CD14-positive monocyte (primary cell): Measurements from ENCODE around the gene GPR27. TPM values are rescaled to one million over a fixed set of nuclear protein-coding genes. Genes with fewer than 3 reads are reported as not detected.
A peak's percentile ranks its signal among the peaks of the same experiment; 100 is the strongest.

Source experiments
- DNase-seq, 3 donors: peaks; one replicate each; pipeline ENCODE4 v3.0.0-alpha.2; 2011 to 2022
- H2AFZ ChIP-seq: 2 replicates; pipeline ENCODE4 v1.6.0; 2012; ENCODE audit warnings: mild to moderate bottlenecking, low read depth, low read length, inconsistent platforms; ENCODE audit not compliant: insufficient read depth, poor library complexity, severe bottlenecking
- H3K27ac ChIP-seq, 2 donors: 1 replicate in 1 of 2; 2 replicates in 1 of 2; pipeline ENCODE4 v1.5.1; 2012 to 2013; ENCODE audit warnings: low read length in 2 of 2, control low read depth in 1 of 2, inconsistent platforms in 1 of 2, low read depth in 1 of 2, mild to moderate bottlenecking in 1 of 2
- H3K27me3 ChIP-seq, 2 donors: one replicate each; pipeline versions ENCODE4 v1.6.0 to v1.6.1; 2011 to 2013; ENCODE audit warnings: low read length in 2 of 2; ENCODE audit not compliant: control insufficient read depth in 2 of 2, insufficient read depth in 2 of 2
- H3K36me3 ChIP-seq, 2 donors: replicated peaks in 1 of 2; 1 replicate in 1 of 2; 2 replicates in 1 of 2; pipeline versions ENCODE4 v1.5.1 to v1.6.1; 2012 to 2013; ENCODE audit warnings: low read length in 2 of 2, control low read depth in 1 of 2, inconsistent platforms in 1 of 2, mild to moderate bottlenecking in 1 of 2; ENCODE audit not compliant: insufficient read depth in 2 of 2, control insufficient read depth in 1 of 2
- H3K4me1 ChIP-seq, 2 donors: 1 replicate in 1 of 2; 2 replicates in 1 of 2; pipeline versions ENCODE4 v1.5.1 to v1.6.1; 2012 to 2013; ENCODE audit warnings: low read length in 2 of 2, control low read depth in 1 of 2, inconsistent platforms in 1 of 2, mild to moderate bottlenecking in 1 of 2, moderate library complexity in 1 of 2; ENCODE audit not compliant: insufficient read depth in 2 of 2, control insufficient read depth in 1 of 2
- H3K4me2 ChIP-seq: replicated peaks from 2 replicates; pipeline ENCODE3; 2012; ENCODE audit warnings: low read length, moderate library complexity, mild to moderate bottlenecking; ENCODE audit not compliant: poor library complexity, severe bottlenecking; ENCODE audit errors: extremely low read depth
- H3K4me3 ChIP-seq, 3 experiments: fragments of 200-600 bp in 1 of 3; sonication (generic) in 1 of 3; replicated peaks in 1 of 3; 1 replicate in 2 of 3; 2 replicates in 1 of 3; pipeline ENCODE4 v1.5.1; 2011 to 2013; ENCODE audit warnings: low read length in 3 of 3, mild to moderate bottlenecking in 3 of 3, control low read depth in 2 of 3, low read depth in 2 of 3, inconsistent platforms in 1 of 3, moderate library complexity in 1 of 3
- H3K79me2 ChIP-seq: 2 replicates; pipeline ENCODE4 v1.6.0; 2012; ENCODE audit warnings: mild to moderate bottlenecking, control low read depth, inconsistent platforms, low read length, moderate library complexity; ENCODE audit not compliant: insufficient read depth
- H3K9ac ChIP-seq: 2 replicates; pipeline ENCODE4 v1.6.0; 2017; ENCODE audit warnings: low read length, mild to moderate bottlenecking; ENCODE audit not compliant: insufficient read depth, poor library complexity, severe bottlenecking
- H3K9me3 ChIP-seq, 2 donors: replicated peaks in 1 of 2; 1 replicate in 1 of 2; 2 replicates in 1 of 2; pipeline versions ENCODE4 v1.5.1 to v1.6.1; 2012 to 2013; ENCODE audit warnings: low read length in 2 of 2, control low read depth in 1 of 2; ENCODE audit not compliant: control insufficient read depth in 1 of 2, insufficient read depth in 1 of 2
- H4K20me1 ChIP-seq: 2 replicates; pipeline ENCODE4 v1.6.0; 2012; ENCODE audit warnings: mild to moderate bottlenecking, low read length, control low read depth, moderate library complexity; ENCODE audit not compliant: insufficient read depth
- H3K27ac Mint-ChIP-seq, 7 donors: one replicate each; pipeline ENCODE4 v1.8.0; 2020; ENCODE audit warnings: mild to moderate bottlenecking in 7 of 7, mixed read lengths in 7 of 7, moderate library complexity in 6 of 7, inconsistent platforms in 2 of 7
- H3K27me3 Mint-ChIP-seq, 3 donors: one replicate each; pipeline ENCODE4 v1.8.0; 2021 to 2022; ENCODE audit warnings: low read depth in 3 of 3, mild to moderate bottlenecking in 3 of 3, mixed read lengths in 3 of 3, moderate library complexity in 3 of 3, inconsistent platforms in 1 of 3
- H3K36me3 Mint-ChIP-seq, 2 donors: one replicate each; pipeline ENCODE4 v1.8.0; 2020; ENCODE audit warnings: mixed read lengths in 2 of 2, inconsistent platforms in 1 of 2, mild to moderate bottlenecking in 1 of 2
- H3K4me1 Mint-ChIP-seq: one replicate; pipeline ENCODE4 v1.8.0; 2020; ENCODE audit warnings: mild to moderate bottlenecking, mixed read lengths
- H3K4me3 Mint-ChIP-seq, 2 donors: one replicate each; pipeline ENCODE4 v1.8.0; 2020; ENCODE audit warnings: mild to moderate bottlenecking in 2 of 2, mixed read lengths in 2 of 2, moderate library complexity in 1 of 2
- H3K9me3 Mint-ChIP-seq, 7 donors: one replicate each; pipeline ENCODE4 v1.8.0; 2020 to 2022; ENCODE audit warnings: mixed read lengths in 7 of 7, mild to moderate bottlenecking in 6 of 7, moderate library complexity in 6 of 7, inconsistent platforms in 2 of 7
- CTCF ChIP-seq: fragments of 200-600 bp; IDR thresholded peaks from one replicate; pipeline ENCODE4 v1.8.0; 2022; ENCODE audit warnings: antibody characterized with exemption, mild to moderate bottlenecking
- WGBS: methylation state at CpG from one replicate; pipeline ENCODE4 v1.1.5; 2013; ENCODE audit warnings: missing lambda C conversion rate; ENCODE audit not compliant: insufficient coverage; 5-methylcytosine and 5-hydroxymethylcytosine counted together
- intact Hi-C, 2 donors: fragments of 100-400 bp; cut with micrococcal nuclease; formaldehyde crosslinking; loops; one replicate each; pipeline versions ENCODE4 v1.15.0 to v1.15.1; 2023
- polyA plus RNA-seq, 3 donors: library from polyadenylated mRNA; depleted of rRNA in 1 of 3; unstranded in 2 of 3; stranded (reverse) in 1 of 3; fragments of 300-500 nt in 2 of 3; fragments of >200 nt in 1 of 3; fragmentation: Illumina TruSeq in 2 of 3; gene quantifications; 1 replicate in 2 of 3; 2 replicates in 1 of 3; pipeline ENCODE4 v1.2.3, GENCODE V29; 2012 to 2021

GPR27 gene
- polyA plus RNA-seq, 3 donors, result 5.7 to 19.6 (median 6.6) TPM

- Histone ChIP-seq H3K9ac (no peak overlapping the region), H3K4me3 (peak overlapping the region in 1 of 3 experiments; percentile 63), H4K20me1 (no peaks in the 10 kb centered on the region), H3K9me3 (no peaks in the 10 kb centered on the region), H3K4me2 (peak overlapping the region; percentile 70), H3K79me2 (peaks cover 91% of the 10 kb centered on the region), H3K27me3 (peaks cover 0 to 25% of the 10 kb centered on the region in 2 donors), H2AFZ (peak overlapping the region; percentile 11), H3K4me1 (peaks cover 42 to 77% of the 10 kb centered on the region in 2 donors), H3K36me3 (peaks cover 0 to 14% of the 10 kb centered on the region in 2 donors), H3K27ac (peak overlapping the region; percentile 34 to 85)
- intact Hi-C loops, result loop anchor here in 1 of 2 donors (10.0 kb wide), 1 partner anchor 64 kb away; no protein-coding TSS in a partner anchor
- Mint-ChIP-seq H3K27ac (peak overlapping the region; percentile 94 to 98 (median 97)), H3K36me3 (peaks cover 21 to 25% of the 10 kb centered on the region in 2 donors), H3K27me3 (peaks cover 4 to 16% (median 7%) of the 10 kb centered on the region in 3 donors), H3K9me3 (peaks cover 0 to 5% (median 0%) of the 10 kb centered on the region in 7 donors), H3K4me1 (peaks cover 70% of the 10 kb centered on the region), H3K4me3 (peak overlapping the region; percentile 52 to 74)
- 61% methylated on average over 3 of the region's 4 CpGs for WGBS
- TF ChIP-seq CTCF, result no peak
- no peak for DNase-seq
Measured at GRCh38 chr3:71780430-71780829, 26.8 kb downstream of the GPR27 start.

GRCh38 chr3:71783152-71783551 is 29.5 kb downstream of the GPR27 start:
- H3K4me2 ChIP-seq, result peak overlapping the region; percentile 94
- no peaks in the 10 kb centered on the region for H3K9me3 ChIP-seq
- H2AFZ ChIP-seq, result no peak overlapping the region
- H3K79me2 ChIP-seq, result peaks cover 64% of the 10 kb centered on the region
- H3K27me3 ChIP-seq, result peaks cover 0 to 48% of the 10 kb centered on the region in 2 donors
- Mint-ChIP-seq H3K27ac (peak overlapping the region in 2 of 7 donors; percentile 79), H3K36me3 (peaks cover 10 to 13% of the 10 kb centered on the region in 2 donors), H3K4me3 (peak overlapping the region; percentile 22 to 51), H3K4me1 (peaks cover 73% of the 10 kb centered on the region), H3K27me3 (peaks cover 15 to 29% (median 17%) of the 10 kb centered on the region in 3 donors), H3K9me3 (peaks cover 0 to 5% (median 0%) of the 10 kb centered on the region in 7 donors)
- H4K20me1 ChIP-seq, result no peaks in the 10 kb centered on the region
- no peak for TF ChIP-seq CTCF
- peaks cover 44 to 74% of the 10 kb centered on the region in 2 donors for H3K4me1 ChIP-seq
- no peaks in the 10 kb centered on the region for H3K36me3 ChIP-seq
- no peak for DNase-seq
- peak overlapping the region in 1 of 2 donors; percentile 92 for H3K27ac ChIP-seq
- peak overlapping the region in 2 of 3 experiments; percentile 93 to 95 for H3K4me3 ChIP-seq
- peak overlapping the region; percentile 35 for H3K9ac ChIP-seq
- no CpG with 5 or more reads among the region's 1 CpG for WGBS
- intact Hi-C loops, result loop anchor here in 1 of 2 donors (10.0 kb wide), 1 partner anchor 62 kb away; no protein-coding TSS in a partner anchor
